ENCODE measurements around the gene PCDH9. TPM values are rescaled to one million over a fixed set of nuclear protein-coding genes. Genes with fewer than 3 reads are reported as not detected.

The PCDH9 gene
- polyA plus RNA-seq, 3 donors, result 0.03 TPM; not detected in 1

DNA sequence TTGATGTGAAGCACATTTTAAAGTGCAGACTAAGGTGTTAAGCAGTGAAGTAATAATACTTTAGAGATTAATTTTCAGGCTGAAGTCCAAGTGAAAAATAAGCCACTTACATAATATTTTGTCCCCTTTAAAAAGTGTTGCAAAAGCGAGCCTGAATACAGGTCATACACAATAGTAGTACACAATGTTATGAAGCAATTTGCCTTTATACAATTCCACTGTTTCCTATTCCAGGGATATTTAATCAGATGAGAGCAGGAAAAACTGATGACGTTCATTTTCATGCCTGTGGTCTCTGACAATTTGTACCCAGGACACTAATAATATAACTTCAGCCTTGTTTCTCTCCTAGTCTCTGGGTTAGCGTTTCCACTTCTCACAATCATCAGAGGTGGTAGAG lies 916.7 kb downstream of the PCDH9 start:
- no peaks in the 10 kb centered on the region for H4K20me1 ChIP-seq (ENCODE audit: insufficient read depth, low read length)
- H3K4me2 ChIP-seq (replicated peaks; ENCODE audit: extremely low read depth, low read length, poor library complexity, severe bottlenecking), result no peak overlapping the region
- no peaks in the 10 kb centered on the region for H3K79me2 ChIP-seq (ENCODE audit: insufficient read depth, low read length)
- intact Hi-C loops (cut with micrococcal nuclease), result no loop called here
- no peak overlapping the region for H3K9ac ChIP-seq (ENCODE audit: insufficient read depth, low read length, poor library complexity, severe bottlenecking)
- DNase-seq, result no peak
- peaks cover 1 to 11% (median 7%) of the 10 kb centered on the region in 7 donors for H3K9me3 Mint-ChIP-seq
- no peak overlapping the region for H2AFZ ChIP-seq (ENCODE audit: insufficient read depth, low read depth, low read length, poor library complexity, severe bottlenecking)
- H3K4me1 Mint-ChIP-seq, result no peaks in the 10 kb centered on the region
- H3K27ac ChIP-seq (ENCODE audit: low read depth in 1 of 2, low read length in 2 of 2), result no peak overlapping the region
- no peaks in the 10 kb centered on the region for H3K27me3 Mint-ChIP-seq (ENCODE audit: low read depth in 3 of 3)
- no peak overlapping the region for H3K4me3 ChIP-seq (replicated peaks in 1 of 3; ENCODE audit: low read depth in 2 of 3, low read length in 3 of 3)
- WGBS (ENCODE audit: insufficient coverage), result 100% methylated on average over 1 of the region's 3 CpGs
- H3K27ac Mint-ChIP-seq, result no peak overlapping the region
- H3K4me3 Mint-ChIP-seq, result no peak overlapping the region
- H3K4me1 ChIP-seq (ENCODE audit: control insufficient read depth in 1 of 2, insufficient read depth in 2 of 2, low read length in 2 of 2), result no peaks in the 10 kb centered on the region
- peaks cover 0 to 3% of the 10 kb centered on the region in 2 donors for H3K9me3 ChIP-seq (replicated peaks in 1 of 2; ENCODE audit: control insufficient read depth in 1 of 2, insufficient read depth in 1 of 2, low read length in 2 of 2)
- no peaks in the 10 kb centered on the region for H3K36me3 Mint-ChIP-seq
- H3K27me3 ChIP-seq (ENCODE audit: control insufficient read depth in 2 of 2, insufficient read depth in 2 of 2, low read length in 2 of 2), result no peaks in the 10 kb centered on the region
- TF ChIP-seq, protein P1, sequence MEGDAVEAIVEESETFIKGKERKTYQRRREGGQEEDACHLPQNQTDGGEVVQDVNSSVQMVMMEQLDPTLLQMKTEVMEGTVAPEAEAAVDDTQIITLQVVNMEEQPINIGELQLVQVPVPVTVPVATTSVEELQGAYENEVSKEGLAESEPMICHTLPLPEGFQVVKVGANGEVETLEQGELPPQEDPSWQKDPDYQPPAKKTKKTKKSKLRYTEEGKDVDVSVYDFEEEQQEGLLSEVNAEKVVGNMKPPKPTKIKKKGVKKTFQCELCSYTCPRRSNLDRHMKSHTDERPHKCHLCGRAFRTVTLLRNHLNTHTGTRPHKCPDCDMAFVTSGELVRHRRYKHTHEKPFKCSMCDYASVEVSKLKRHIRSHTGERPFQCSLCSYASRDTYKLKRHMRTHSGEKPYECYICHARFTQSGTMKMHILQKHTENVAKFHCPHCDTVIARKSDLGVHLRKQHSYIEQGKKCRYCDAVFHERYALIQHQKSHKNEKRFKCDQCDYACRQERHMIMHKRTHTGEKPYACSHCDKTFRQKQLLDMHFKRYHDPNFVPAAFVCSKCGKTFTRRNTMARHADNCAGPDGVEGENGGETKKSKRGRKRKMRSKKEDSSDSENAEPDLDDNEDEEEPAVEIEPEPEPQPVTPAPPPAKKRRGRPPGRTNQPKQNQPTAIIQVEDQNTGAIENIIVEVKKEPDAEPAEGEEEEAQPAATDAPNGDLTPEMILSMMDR (IDR thresholded peaks at IDR 0.05), result no peak
- no peaks in the 10 kb centered on the region for H3K36me3 ChIP-seq (replicated peaks in 1 of 2; ENCODE audit: control insufficient read depth in 1 of 2, insufficient read depth in 2 of 2, low read length in 2 of 2)

DNA sequence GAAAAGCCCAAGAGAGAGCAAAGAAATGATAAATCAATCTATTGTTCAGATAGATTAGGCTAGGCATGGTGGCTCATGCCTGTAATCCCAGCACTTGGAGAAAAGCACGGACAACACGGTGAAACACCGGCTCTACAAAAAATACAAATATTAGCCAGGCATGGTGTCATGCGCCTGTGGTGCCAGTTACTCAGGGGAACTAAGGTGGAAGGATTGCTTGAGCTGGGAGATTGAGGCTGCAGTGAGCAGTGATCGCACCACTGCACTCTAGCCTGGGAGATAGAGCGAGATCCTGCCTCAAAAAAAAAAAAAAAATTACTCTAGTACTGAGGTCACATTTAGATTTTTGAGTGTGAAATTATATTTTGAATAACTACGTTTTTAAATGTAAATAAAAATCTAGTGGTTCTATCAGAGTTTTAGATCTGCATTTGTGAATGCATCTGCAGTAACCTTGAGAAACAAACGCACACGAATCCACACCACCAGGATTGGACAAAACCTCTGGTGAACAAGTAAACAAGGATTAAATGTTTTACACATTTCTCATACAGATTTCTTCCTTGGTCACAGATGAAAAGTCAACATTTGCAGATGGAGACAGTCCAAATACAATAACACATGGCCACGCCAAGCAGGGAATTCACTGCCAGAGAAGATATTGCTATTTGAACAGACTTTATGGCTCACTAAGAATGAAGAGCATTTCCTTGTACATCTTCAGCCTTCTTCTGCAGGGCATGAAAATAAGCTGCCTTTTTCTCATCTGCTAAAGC lies 917.6 kb downstream of the PCDH9 start:
- H3K9ac ChIP-seq (ENCODE audit: insufficient read depth, low read length, poor library complexity, severe bottlenecking), result no peak overlapping the region
- no peak overlapping the region for H3K27ac ChIP-seq (ENCODE audit: low read depth in 1 of 2, low read length in 2 of 2)
- Mint-ChIP-seq H3K9me3 (peaks cover 1 to 11% (median 7%) of the 10 kb centered on the region in 7 donors), H3K36me3 (no peaks in the 10 kb centered on the region), H3K27ac (no peak overlapping the region), H3K4me3 (no peak overlapping the region), H3K27me3 (ENCODE audit: low read depth in 3 of 3) (no peaks in the 10 kb centered on the region), H3K4me1 (no peaks in the 10 kb centered on the region)
- intact Hi-C loops (cut with micrococcal nuclease), result no loop called here
- H3K79me2 ChIP-seq (ENCODE audit: insufficient read depth, low read length), result no peaks in the 10 kb centered on the region
- TF ChIP-seq, protein P1 (IDR thresholded peaks at IDR 0.05), result no peak
- no peak overlapping the region for H3K4me3 ChIP-seq (replicated peaks in 1 of 3; ENCODE audit: low read depth in 2 of 3, low read length in 3 of 3)
- H3K9me3 ChIP-seq (replicated peaks in 1 of 2; ENCODE audit: control insufficient read depth in 1 of 2, insufficient read depth in 1 of 2, low read length in 2 of 2), result peaks cover 0 to 3% of the 10 kb centered on the region in 2 donors
- no peak overlapping the region for H3K4me2 ChIP-seq (replicated peaks; ENCODE audit: extremely low read depth, low read length, poor library complexity, severe bottlenecking)
- H2AFZ ChIP-seq (ENCODE audit: insufficient read depth, low read depth, low read length, poor library complexity, severe bottlenecking), result no peak overlapping the region
- H3K27me3 ChIP-seq (ENCODE audit: control insufficient read depth in 2 of 2, insufficient read depth in 2 of 2, low read length in 2 of 2), result no peaks in the 10 kb centered on the region
- 96% methylated on average over 4 of the region's 10 CpGs for WGBS (ENCODE audit: insufficient coverage)
- H4K20me1 ChIP-seq (ENCODE audit: insufficient read depth, low read length), result no peaks in the 10 kb centered on the region
- no peaks in the 10 kb centered on the region for H3K4me1 ChIP-seq (ENCODE audit: control insufficient read depth in 1 of 2, insufficient read depth in 2 of 2, low read length in 2 of 2)
- H3K36me3 ChIP-seq (replicated peaks in 1 of 2; ENCODE audit: control insufficient read depth in 1 of 2, insufficient read depth in 2 of 2, low read length in 2 of 2), result no peaks in the 10 kb centered on the region
- DNase-seq, result no peak
